ENCODE results near the gene CGGBP1.

CGGBP1 gene

GRCh38 chr3:88059380-88060170 is 770 bp upstream of the CGGBP1 start:
- DNase-seq (ENCODE audit: low spot score in 2 of 2): peak in 1 of 2 donors; percentile 11
- no peaks in the 10 kb centered on the region for H3K27me3 Mint-ChIP-seq

GRCh38 chr3:88058306-88058580 is 562 bp downstream of the CGGBP1 start:
- DNase-seq (ENCODE audit: low spot score in 2 of 2) (no peak), ATAC-seq (replicated peaks; ENCODE audit: extremely low read depth, poor library complexity, severe bottlenecking) (no peak)
- Mint-ChIP-seq H3K4me1 (peaks cover 46% of the 10 kb centered on the region), H3K4me3 (peak overlapping the region; percentile 100), H3K27ac (ENCODE audit: low read depth) (peak overlapping the region; percentile 99), H3K27me3 (no peaks in the 10 kb centered on the region), H3K36me3 (ENCODE audit: insufficient read depth) (peaks cover 37% of the 10 kb centered on the region), H3K9me3 (no peaks in the 10 kb centered on the region)

More at GRCh38 chr3:88059380-88060170, 770 bp upstream of the CGGBP1 start:
- H3K4me1 Mint-ChIP-seq: peaks cover 54% of the 10 kb centered on the region
- H3K36me3 Mint-ChIP-seq (ENCODE audit: insufficient read depth): peaks cover 34% of the 10 kb centered on the region
- H3K27ac Mint-ChIP-seq (ENCODE audit: low read depth): peak overlapping the region; percentile 99
- ATAC-seq (replicated peaks; ENCODE audit: extremely low read depth, poor library complexity, severe bottlenecking): no peak
- H3K9me3 Mint-ChIP-seq: no peaks in the 10 kb centered on the region
- H3K4me3 Mint-ChIP-seq: peak overlapping the region; percentile 100

- H3K27ac Mint-ChIP-seq (ENCODE audit: low read depth): peak overlapping the region; percentile 99
- ATAC-seq (replicated peaks; ENCODE audit: extremely low read depth, poor library complexity, severe bottlenecking) (no peak), DNase-seq (ENCODE audit: low spot score in 2 of 2) (peak in 1 of 2 donors; percentile 14)
- peak overlapping the region; percentile 100 for H3K4me3 Mint-ChIP-seq
- no peaks in the 10 kb centered on the region for H3K9me3 Mint-ChIP-seq
- no peaks in the 10 kb centered on the region for H3K27me3 Mint-ChIP-seq
- peaks cover 48% of the 10 kb centered on the region for H3K4me1 Mint-ChIP-seq
- H3K36me3 Mint-ChIP-seq (ENCODE audit: insufficient read depth): peaks cover 37% of the 10 kb centered on the region
These were observed 1.0 kb downstream of the CGGBP1 start for GRCh38 chr3:88057630-88058305.

GRCh38 chr3:88046766-88047165 is 12.0 kb downstream of the CGGBP1 start:
- H3K4me1 Mint-ChIP-seq: no peaks in the 10 kb centered on the region
- H3K4me3 Mint-ChIP-seq: no peak overlapping the region
- ATAC-seq (replicated peaks; ENCODE audit: extremely low read depth, poor library complexity, severe bottlenecking) (no peak), DNase-seq (ENCODE audit: low spot score in 2 of 2) (no peak)
- peaks cover 2% of the 10 kb centered on the region for H3K36me3 Mint-ChIP-seq (ENCODE audit: insufficient read depth)
- peak overlapping the region; percentile 16 for H3K27ac Mint-ChIP-seq (ENCODE audit: low read depth)
- no peaks in the 10 kb centered on the region for H3K9me3 Mint-ChIP-seq
- no peaks in the 10 kb centered on the region for H3K27me3 Mint-ChIP-seq

- Mint-ChIP-seq H3K27ac (ENCODE audit: low read depth) (no peak overlapping the region), H3K36me3 (ENCODE audit: insufficient read depth) (peaks cover 2% of the 10 kb centered on the region), H3K4me1 (no peaks in the 10 kb centered on the region), H3K4me3 (no peak overlapping the region), H3K27me3 (no peaks in the 10 kb centered on the region), H3K9me3 (no peaks in the 10 kb centered on the region)
- DNase-seq (ENCODE audit: low spot score in 2 of 2): no peak
- no peak for ATAC-seq (replicated peaks; ENCODE audit: extremely low read depth, poor library complexity, severe bottlenecking)
These were observed 14.4 kb downstream of the CGGBP1 start for GRCh38 chr3:88044411-88044810.

DNA sequence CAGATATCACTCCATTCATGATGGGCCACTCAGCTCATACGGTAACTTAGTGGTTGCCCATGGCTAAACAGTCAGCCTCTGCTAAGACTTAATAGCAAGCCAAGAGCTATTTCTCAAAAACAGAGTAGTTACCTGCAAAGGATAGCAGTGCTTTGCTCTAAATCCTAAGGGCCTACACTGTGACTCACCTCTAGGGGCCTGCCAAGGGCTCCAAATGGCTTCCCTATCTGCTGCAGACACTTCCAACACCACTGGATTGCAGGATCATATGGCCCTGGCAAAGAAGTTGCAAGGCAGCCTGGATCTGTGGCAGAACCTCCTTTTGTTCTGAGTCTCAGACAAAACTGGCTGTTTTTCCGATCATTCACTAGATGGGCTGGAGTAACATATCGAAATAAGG is 17.8 kb downstream of the CGGBP1 start:
- H3K27ac Mint-ChIP-seq (ENCODE audit: low read depth): no peak overlapping the region
- H3K27me3 Mint-ChIP-seq: no peaks in the 10 kb centered on the region
- DNase-seq (ENCODE audit: low spot score in 2 of 2) (no peak), ATAC-seq (replicated peaks; ENCODE audit: extremely low read depth, poor library complexity, severe bottlenecking) (no peak)
- no peaks in the 10 kb centered on the region for H3K9me3 Mint-ChIP-seq
- H3K4me1 Mint-ChIP-seq: no peaks in the 10 kb centered on the region
- H3K4me3 Mint-ChIP-seq: no peak overlapping the region
- peaks cover 2% of the 10 kb centered on the region for H3K36me3 Mint-ChIP-seq (ENCODE audit: insufficient read depth)

- Mint-ChIP-seq H3K9me3 (no peaks in the 10 kb centered on the region), H3K4me3 (no peak overlapping the region), H3K4me1 (no peaks in the 10 kb centered on the region), H3K36me3 (ENCODE audit: insufficient read depth) (peaks cover 2% of the 10 kb centered on the region), H3K27ac (ENCODE audit: low read depth) (no peak overlapping the region), H3K27me3 (no peaks in the 10 kb centered on the region)
- DNase-seq (ENCODE audit: low spot score in 2 of 2) (no peak), ATAC-seq (replicated peaks; ENCODE audit: extremely low read depth, poor library complexity, severe bottlenecking) (no peak)
These were observed 18.3 kb downstream of the CGGBP1 start for GRCh38 chr3:88040529-88040928.

- H3K27me3 Mint-ChIP-seq: no peaks in the 10 kb centered on the region
- H3K4me3 Mint-ChIP-seq: no peak overlapping the region
- ATAC-seq (replicated peaks; ENCODE audit: extremely low read depth, poor library complexity, severe bottlenecking) (no peak), DNase-seq (ENCODE audit: low spot score in 2 of 2) (no peak)
- no peak overlapping the region for H3K27ac Mint-ChIP-seq (ENCODE audit: low read depth)
- no peaks in the 10 kb centered on the region for H3K9me3 Mint-ChIP-seq
- no peaks in the 10 kb centered on the region for H3K4me1 Mint-ChIP-seq
- H3K36me3 Mint-ChIP-seq (ENCODE audit: insufficient read depth): peaks cover 2% of the 10 kb centered on the region
These were observed 20.2 kb downstream of the CGGBP1 start for GRCh38 chr3:88038566-88038965.

DNA sequence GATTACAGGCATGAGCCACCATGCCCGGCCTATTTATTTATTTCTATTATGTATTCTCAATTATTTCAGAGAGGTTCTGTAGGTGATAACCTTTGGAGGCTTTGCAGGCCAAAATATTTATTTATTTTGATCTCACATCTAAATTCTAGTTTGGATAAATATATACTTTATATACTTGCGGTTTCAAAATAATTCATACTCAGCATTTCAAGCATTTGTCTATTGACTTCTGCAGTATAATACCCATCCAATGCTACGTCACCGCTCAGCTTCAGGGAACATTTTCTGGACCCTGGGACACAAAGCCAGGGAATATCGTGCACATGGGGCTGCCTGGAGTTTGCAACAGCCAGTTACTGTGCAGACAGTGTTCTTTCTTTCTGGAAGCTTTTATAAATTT is 22.6 kb downstream of the CGGBP1 start:
- no peaks in the 10 kb centered on the region for H3K9me3 Mint-ChIP-seq
- H3K27ac Mint-ChIP-seq (ENCODE audit: low read depth): no peak overlapping the region
- ATAC-seq (replicated peaks; ENCODE audit: extremely low read depth, poor library complexity, severe bottlenecking): no peak
- DNase-seq (ENCODE audit: low spot score in 2 of 2): no peak
- no peak overlapping the region for H3K4me3 Mint-ChIP-seq
- H3K36me3 Mint-ChIP-seq (ENCODE audit: insufficient read depth): peaks cover 7% of the 10 kb centered on the region
- H3K4me1 Mint-ChIP-seq: peaks cover 12% of the 10 kb centered on the region
- no peaks in the 10 kb centered on the region for H3K27me3 Mint-ChIP-seq

GRCh38 chr3:88034491-88035275 is 24.1 kb downstream of the CGGBP1 start:
- Mint-ChIP-seq H3K9me3 (no peaks in the 10 kb centered on the region), H3K27ac (ENCODE audit: low read depth) (peak overlapping the region; percentile 64), H3K4me1 (peaks cover 18% of the 10 kb centered on the region), H3K27me3 (no peaks in the 10 kb centered on the region), H3K36me3 (ENCODE audit: insufficient read depth) (peaks cover 7% of the 10 kb centered on the region), H3K4me3 (no peak overlapping the region)
- DNase-seq (ENCODE audit: low spot score in 2 of 2) (no peak), ATAC-seq (replicated peaks; ENCODE audit: extremely low read depth, poor library complexity, severe bottlenecking) (no peak)

DNA sequence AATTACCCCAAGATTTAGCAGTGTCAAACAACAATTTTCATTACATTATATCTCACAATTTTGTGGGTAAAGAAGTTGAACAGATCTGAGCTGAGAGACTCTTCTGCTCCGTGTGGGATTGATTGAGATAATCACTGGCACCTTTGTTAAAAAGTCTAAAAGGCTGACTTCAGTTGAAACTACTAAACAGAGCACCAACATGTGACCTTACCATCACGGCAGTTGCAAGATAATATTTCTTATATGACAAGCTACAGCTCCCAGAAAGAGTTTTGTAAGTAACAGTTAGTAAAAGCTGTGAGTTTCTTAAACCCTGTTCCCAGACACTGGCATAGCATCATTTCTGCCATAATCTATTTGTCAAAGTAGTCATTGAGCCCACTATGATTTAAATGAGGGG is 25.0 kb downstream of the CGGBP1 start:
- Mint-ChIP-seq H3K4me1 (peaks cover 23% of the 10 kb centered on the region), H3K27ac (ENCODE audit: low read depth) (no peak overlapping the region), H3K27me3 (no peaks in the 10 kb centered on the region), H3K36me3 (ENCODE audit: insufficient read depth) (peaks cover 7% of the 10 kb centered on the region), H3K9me3 (no peaks in the 10 kb centered on the region), H3K4me3 (no peak overlapping the region)
- ATAC-seq (replicated peaks; ENCODE audit: extremely low read depth, poor library complexity, severe bottlenecking) (no peak), DNase-seq (ENCODE audit: low spot score in 2 of 2) (no peak)

- no peak for ATAC-seq (replicated peaks; ENCODE audit: extremely low read depth, poor library complexity, severe bottlenecking)
- no peak for DNase-seq (ENCODE audit: low spot score in 2 of 2)
- no peaks in the 10 kb centered on the region for H3K9me3 Mint-ChIP-seq
- peak overlapping the region; percentile 91 for H3K27ac Mint-ChIP-seq (ENCODE audit: low read depth)
- peaks cover 23% of the 10 kb centered on the region for H3K4me1 Mint-ChIP-seq
- H3K36me3 Mint-ChIP-seq (ENCODE audit: insufficient read depth): peaks cover 7% of the 10 kb centered on the region
- H3K4me3 Mint-ChIP-seq: no peak overlapping the region
- H3K27me3 Mint-ChIP-seq: no peaks in the 10 kb centered on the region
These were observed 25.7 kb downstream of the CGGBP1 start for GRCh38 chr3:88033079-88033478.
